Peyer's patch (tissue), 4 donors: ENCODE data around the gene RGS19. TPM values are rescaled to one million over a fixed set of nuclear protein-coding genes. Genes with fewer than 3 reads are reported as not detected.

Experiments
- DNase-seq, 3 donors: peaks; one replicate each; pipeline ENCODE4 v3.0.0-alpha.2; 2017 to 2019
- H3K27ac ChIP-seq, 4 donors: fragments of 200-600 bp; sonication (generic); one replicate each; pipeline ENCODE4 v1.5.1; 2016 to 2019
- H3K27me3 ChIP-seq, 2 donors: fragments of 200-600 bp; sonication (generic); one replicate each; pipeline ENCODE4 v1.5.1; 2019
- H3K36me3 ChIP-seq, 3 donors: fragments of 200-600 bp; sonication (generic); one replicate each; pipeline ENCODE4 v1.5.1; 2016 to 2019
- H3K4me1 ChIP-seq, 4 donors: fragments of 200-600 bp; sonication (generic); one replicate each; pipeline ENCODE4 v1.5.1; 2016 to 2019
- H3K4me3 ChIP-seq, 4 donors: fragments of 200-600 bp; sonication (generic); 1 replicate in 3 of 4; 2 replicates in 1 of 4; pipeline ENCODE4 v1.5.1; 2016 to 2019; ENCODE audit warnings: mild to moderate bottlenecking in 1 of 4
- H3K9me3 ChIP-seq, 4 donors: fragments of 200-600 bp; sonication (generic); one replicate each; pipeline ENCODE4 v1.5.1; 2016 to 2019; ENCODE audit warnings: mild to moderate bottlenecking in 1 of 4
- CTCF ChIP-seq, 6 experiments: fragments of 450-650 bp in 4 of 6; fragments of 200-600 bp in 2 of 6; sonication (generic) in 1 of 6; IDR thresholded peaks; one replicate each; pipeline ENCODE4 v1.5.1; 2017 to 2019; ENCODE audit warnings: antibody characterized with exemption in 6 of 6, mild to moderate bottlenecking in 3 of 6, moderate library complexity in 1 of 6
- POLR2A ChIP-seq, 2 donors: fragments of 450-650 bp; IDR thresholded peaks; one replicate each; pipeline ENCODE4 v1.5.1; 2017; ENCODE audit warnings: antibody characterized with exemption in 2 of 2, mild to moderate bottlenecking in 2 of 2, moderate library complexity in 2 of 2
- total RNA-seq, 4 donors: library from RNA; depleted of rRNA; stranded (reverse); fragments of >200 nt; gene quantifications; one replicate each; pipeline ENCODE4 v1.1.0, GENCODE V29; 2016

The RGS19 gene
- total RNA-seq, 4 donors from 2014 or later: 3.3 to 39.6 (median 6.8) TPM

- Histone ChIP-seq H3K9me3 (no peaks in the 10 kb centered on the region), H3K27me3 (peaks cover 0 to 19% of the 10 kb centered on the region in 2 donors), H3K4me1 (peaks cover 0 to 20% (median 4%) of the 10 kb centered on the region in 4 donors), H3K27ac (peak overlapping the region in 1 of 4 donors; percentile 25), H3K4me3 (peak overlapping the region; percentile 39 to 58 (median 44)), H3K36me3 (no peaks in the 10 kb centered on the region)
- peak in 2 of 3 donors; percentile 60 to 77 for DNase-seq
- TF ChIP-seq CTCF (IDR thresholded peaks at IDR 0.05) (peak; percentile 35 to 82 (median 54)), POLR2A (IDR thresholded peaks at IDR 0.05) (no peak)
Measured at GRCh38 chr20:64101731-64102621, 22.7 kb upstream of the RGS19 start.

- Histone ChIP-seq H3K4me3 (no peak overlapping the region), H3K27ac (peak overlapping the region in 1 of 4 donors; percentile 66), H3K36me3 (no peaks in the 10 kb centered on the region), H3K4me1 (peaks cover 0 to 21% (median 4%) of the 10 kb centered on the region in 4 donors), H3K9me3 (no peaks in the 10 kb centered on the region), H3K27me3 (peaks cover 0 to 19% of the 10 kb centered on the region in 2 donors)
- no peak for TF ChIP-seq POLR2A (IDR thresholded peaks at IDR 0.05)
- DNase-seq: no peak
Measured at GRCh38 chr20:64100946-64101688, 21.8 kb upstream of the RGS19 start.

- no peak for TF ChIP-seq CTCF (IDR thresholded peaks at IDR 0.05)
- TF ChIP-seq POLR2A (IDR thresholded peaks at IDR 0.05): no peak
- peak overlapping the region in 1 of 4 donors; percentile 66 for H3K27ac ChIP-seq
- H3K4me1 ChIP-seq: peaks cover 0 to 24% (median 4%) of the 10 kb centered on the region in 4 donors
- DNase-seq: no peak
- H3K9me3 ChIP-seq: no peaks in the 10 kb centered on the region
- peaks cover 0 to 19% of the 10 kb centered on the region in 2 donors for H3K27me3 ChIP-seq
- H3K36me3 ChIP-seq: no peaks in the 10 kb centered on the region
- H3K4me3 ChIP-seq: no peak overlapping the region
Measured at GRCh38 chr20:64100566-64100888, 21.2 kb upstream of the RGS19 start.

GRCh38 chr20:64099880-64100565, 20.7 kb upstream of the RGS19 start:
- H3K36me3 ChIP-seq: no peaks in the 10 kb centered on the region
- H3K4me1 ChIP-seq: peaks cover 0 to 24% (median 4%) of the 10 kb centered on the region in 4 donors
- peak overlapping the region in 1 of 4 donors; percentile 66 for H3K27ac ChIP-seq
- H3K9me3 ChIP-seq: no peaks in the 10 kb centered on the region
- peak in 2 of 3 donors; percentile 64 to 77 for DNase-seq
- no peak overlapping the region for H3K4me3 ChIP-seq
- peaks cover 0 to 19% of the 10 kb centered on the region in 2 donors for H3K27me3 ChIP-seq
- no peak for TF ChIP-seq POLR2A (IDR thresholded peaks at IDR 0.05)
- no peak for TF ChIP-seq CTCF (IDR thresholded peaks at IDR 0.05)

- TF ChIP-seq CTCF (IDR thresholded peaks at IDR 0.05) (no peak), POLR2A (IDR thresholded peaks at IDR 0.05) (no peak)
- Histone ChIP-seq H3K4me3 (no peak overlapping the region), H3K4me1 (peaks cover 0 to 24% (median 4%) of the 10 kb centered on the region in 4 donors), H3K27ac (peak overlapping the region in 1 of 4 donors; percentile 66), H3K36me3 (no peaks in the 10 kb centered on the region), H3K9me3 (no peaks in the 10 kb centered on the region), H3K27me3 (peaks cover 0 to 19% of the 10 kb centered on the region in 2 donors)
- DNase-seq: no peak
Measured at GRCh38 chr20:64099086-64099786, 19.9 kb upstream of the RGS19 start.
